Pulmonary artery endothelial cell (primary cell): ENCODE results near the gene BCKDK. TPM values are rescaled to one million over a fixed set of nuclear protein-coding genes. Genes with fewer than 3 reads are reported as not detected.
"Not testable (repeated sequence)": the region's sequence is repeated elsewhere in the genome, so short reads cannot be mapped to it uniquely, and the experiment has no call there.

ENCODE experiments used
- DNase-seq: peaks from one replicate; pipeline ENCODE4 v3.0.0-alpha.2; 2011; ENCODE audit warnings: low read depth, low spot score
- total RNA-seq: library from RNA; depleted of rRNA; stranded (reverse); fragments of >200 nt; gene quantifications from 2 replicates; pipeline ENCODE4 v1.2.3, GENCODE V29; 2014

The BCKDK gene
- total RNA-seq, 1 donor from 2014 or later = 20.2 TPM

DNA sequence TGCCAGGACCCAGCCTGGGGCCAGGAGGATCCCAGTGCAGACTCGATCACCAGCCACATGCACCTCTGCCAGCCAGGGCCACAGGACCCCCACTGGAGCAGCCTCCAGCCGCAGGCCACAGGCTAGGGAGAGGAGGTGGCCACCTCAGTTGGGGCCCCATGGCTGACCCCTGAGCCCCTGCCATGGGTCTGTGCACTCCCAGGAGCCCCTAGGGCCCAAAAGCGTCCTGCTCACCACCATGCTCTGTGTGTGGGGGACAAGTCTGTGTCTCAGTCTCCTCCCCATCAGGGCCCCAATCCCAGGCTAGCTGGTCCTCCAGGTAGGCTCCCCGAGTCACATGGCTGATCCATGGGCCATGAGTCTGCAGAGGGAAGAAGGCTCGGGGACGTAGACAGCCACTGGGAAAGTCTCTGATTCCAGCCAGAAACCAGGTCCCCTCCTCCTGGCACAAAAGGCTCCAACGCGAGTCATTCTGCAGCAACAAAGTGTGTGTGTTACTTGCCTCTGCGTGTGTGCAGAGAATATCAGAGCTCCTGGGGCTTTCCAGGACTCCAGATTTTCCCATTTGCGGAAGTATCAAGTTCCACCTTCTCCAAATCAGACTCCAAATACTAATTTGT lies 33.4 kb downstream of the BCKDK start:
- peak; percentile 27 for DNase-seq

GRCh38 chr16:31142109-31143010 lies 34.2 kb downstream of the BCKDK start:
- peak; percentile 93 for DNase-seq

DNA sequence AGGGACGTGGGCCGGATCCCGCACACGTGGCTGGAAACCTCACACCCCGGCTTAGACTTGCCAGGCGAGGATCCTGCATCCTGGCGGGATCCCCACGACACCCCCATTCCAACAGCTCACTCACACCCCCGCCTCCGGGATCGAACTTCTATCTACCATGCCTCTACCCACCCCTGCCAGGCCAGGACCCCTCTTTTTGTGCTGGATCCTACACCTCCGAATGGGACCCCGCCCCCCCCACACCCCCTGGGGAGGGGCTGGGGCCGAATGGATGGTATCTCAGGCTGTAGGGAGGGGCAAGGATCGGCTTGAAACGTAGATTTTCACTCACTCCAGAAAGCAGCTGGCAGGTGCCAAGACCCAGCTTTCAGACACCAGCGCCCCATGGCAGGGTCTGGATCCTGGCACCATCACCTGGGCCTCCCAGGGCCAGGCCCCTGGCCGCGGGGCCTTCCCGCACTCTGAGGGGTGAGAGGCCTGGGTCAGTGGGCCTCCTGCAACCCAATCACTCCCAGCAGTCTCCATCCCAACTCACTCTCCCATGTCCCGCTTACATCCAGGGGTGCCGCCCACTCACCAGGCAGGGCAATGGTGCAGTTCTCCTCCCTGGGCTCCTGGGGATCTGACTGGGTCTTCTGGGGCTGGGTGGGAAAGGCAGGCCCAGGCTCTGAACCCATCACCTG lies 35.0 kb downstream of the BCKDK start:
- DNase-seq = no peak

DNA sequence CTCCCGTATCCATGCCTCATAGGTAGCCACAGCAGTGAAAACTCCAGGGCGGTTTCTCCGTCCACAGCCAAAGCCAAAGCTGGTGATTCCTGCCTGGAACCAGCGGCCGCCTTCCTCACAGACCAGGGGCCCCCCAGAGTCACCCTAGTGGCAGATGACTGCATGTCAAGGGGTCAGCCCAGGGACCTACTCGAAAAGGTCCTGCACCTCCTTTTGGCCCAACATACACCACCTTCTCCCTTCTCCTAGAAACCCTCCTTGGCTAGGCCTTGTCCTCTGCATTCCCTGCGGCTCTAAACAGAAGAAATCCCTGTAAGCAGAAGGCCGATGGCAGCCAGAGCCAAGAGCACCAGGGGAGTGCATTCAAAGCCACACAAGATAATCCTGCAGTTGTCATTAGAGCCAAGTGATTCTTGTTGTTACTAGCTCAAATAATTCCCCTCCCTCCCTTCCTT lies 35.5 kb downstream of the BCKDK start:
- no peak for DNase-seq

- DNase-seq = not testable (repeated sequence)
Observed at GRCh38 chr16:31144418-31144817, 36.2 kb downstream of the BCKDK start.

GRCh38 chr16:31145398-31145990 lies 37.3 kb downstream of the BCKDK start:
- no peak for DNase-seq

- DNase-seq = no peak
Observed at GRCh38 chr16:31147574-31147973, 39.4 kb downstream of the BCKDK start.

- no peak for DNase-seq
Observed at GRCh38 chr16:31148281-31148728, 40.1 kb downstream of the BCKDK start.

GRCh38 chr16:31148896-31149295 lies 40.7 kb downstream of the BCKDK start:
- DNase-seq = no peak

- no peak for DNase-seq
Observed at GRCh38 chr16:31149332-31149731, 41.1 kb downstream of the BCKDK start.

- no peak for DNase-seq
Observed at GRCh38 chr16:31149894-31150890, 42.0 kb downstream of the BCKDK start, which contains the start of gene PRSS36. Gene PRSS36 (minus strand): TSS chr16:31150066. CDS start chr16:31150035, 31 bp downstream.

- not testable (repeated sequence) for DNase-seq
Observed at GRCh38 chr16:31150976-31151375, 42.8 kb downstream of the BCKDK start.

DNA sequence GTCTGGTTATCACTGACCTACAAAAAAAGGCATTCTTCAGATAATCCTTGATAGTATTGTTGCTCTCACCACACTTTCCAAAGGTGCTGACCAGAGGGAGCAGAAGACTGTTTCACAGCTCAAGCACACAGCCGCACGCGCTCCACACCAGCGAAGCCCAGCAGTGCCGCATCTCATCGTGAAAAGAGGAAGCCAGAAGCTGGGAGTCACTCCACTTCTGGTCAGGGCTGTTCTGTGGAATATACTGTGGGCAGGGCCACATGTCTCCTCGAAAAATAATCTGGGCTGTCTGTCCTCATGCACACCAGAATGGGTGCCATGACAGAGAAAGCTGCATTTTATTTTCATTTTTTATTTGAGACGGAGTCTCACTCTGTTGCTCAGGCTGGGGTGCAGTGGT lies 49.0 kb downstream of the BCKDK start:
- DNase-seq = no peak

Other genes starting within 250 kb of the BCKDK start
- 28.8 and 30.7 TPM in 2 replicates for gene BCL7C, start 214.3 kb upstream of the BCKDK start, total RNA-seq
- gene CTF1, start 211.8 kb upstream of the BCKDK start, total RNA-seq = 0.20 and 0.21 TPM in 2 replicates
- 27.0 and 29.7 TPM in 2 replicates for gene FBXL19, start 184.8 kb upstream of the BCKDK start, total RNA-seq
- 12.4 and 19.5 TPM in 2 replicates for gene ORAI3, start 159.3 kb upstream of the BCKDK start, total RNA-seq
- 2.2 and 2.4 TPM in 2 replicates for gene SETD1A, start 150.6 kb upstream of the BCKDK start, total RNA-seq
- gene HSD3B7, start 123.2 kb upstream of the BCKDK start, total RNA-seq = 11.3 and 14.9 TPM in 2 replicates
- 0.33 and 0.39 TPM in 2 replicates for gene STX1B, start 97.7 kb upstream of the BCKDK start, total RNA-seq
- 32.0 and 32.5 TPM in 2 replicates for gene STX4, start 74.8 kb upstream of the BCKDK start, total RNA-seq
- gene ZNF668, start 34.1 kb upstream of the BCKDK start, total RNA-seq = 6.8 and 9.2 TPM in 2 replicates
- 13.8 and 14.1 TPM in 2 replicates for gene ZNF646, start 34.0 kb upstream of the BCKDK start, total RNA-seq
- 0.92 TPM in 2 replicates for gene PRSS53, start 19.4 kb upstream of the BCKDK start, total RNA-seq
- 53.6 and 78.7 TPM in 2 replicates for gene VKORC1, start 13.6 kb upstream of the BCKDK start, total RNA-seq
- gene KAT8, start 9.3 kb downstream of the BCKDK start, total RNA-seq = 39.5 and 40.4 TPM in 2 replicates
- gene PRSS8, start 27.3 kb downstream of the BCKDK start, total RNA-seq = not detected in 2 replicates
- gene PRSS36, start 41.7 kb downstream of the BCKDK start, total RNA-seq = 0.40 and 0.49 TPM in 2 replicates
- gene FUS, start 71.8 kb downstream of the BCKDK start, total RNA-seq = 42.0 and 61.1 TPM in 2 replicates
- gene PYCARD, start 94.4 kb downstream of the BCKDK start, total RNA-seq = 68.2 and 81.8 TPM in 2 replicates
- 0.04 TPM in 1 of 2 replicates, not detected in the other for gene TRIM72, start 105.7 kb downstream of the BCKDK start, total RNA-seq
- not detected in 2 replicates for gene PYDC1, start 108.7 kb downstream of the BCKDK start, total RNA-seq
- not detected in 2 replicates for gene ITGAM, start 151.6 kb downstream of the BCKDK start, total RNA-seq
- 0.04 and 1.1 TPM in 2 replicates for gene ITGAX, start 246.8 kb downstream of the BCKDK start, total RNA-seq